PC-9 (cell line): ENCODE results near the gene RNASE8. TPM values are rescaled to one million over a fixed set of nuclear protein-coding genes. Genes with fewer than 3 reads are reported as not detected.

Experiments
- BruUV-seq: library from RNA; stranded (reverse); fragments of 400-500 nt; replicated peaks from 2 replicates; lab custom pipeline; 2021; lab: Mats Ljungman, UMichigan
- CTCF ChIA-PET: fragments of 300-600 bp; sonication (Branson Sonifier 250); formaldehyde crosslinking; loops from one replicate; lab custom pipeline; 2022; ENCODE audit warnings: antibody characterized with exemption; lab: Charles Lee
- POLR2A ChIA-PET: fragments of 300-600 bp; sonication (Branson Sonifier 250); formaldehyde crosslinking; loops from one replicate; lab custom pipeline; 2022; ENCODE audit warnings: antibody characterized with exemption; ENCODE audit not compliant: unreplicated experiment; lab: Charles Lee
- DNase-seq, 2 experiments: peaks; one replicate each; pipeline versions ENCODE4 v3.0.0 to v3.0.0-alpha.2; 2015 to 2022; ENCODE audit warnings: mixed read lengths in 1 of 2
- H2AFZ ChIP-seq: fragments of 200-600 bp; sonication (generic); 2 replicates; pipeline ENCODE4 v1.8.1; 2017; ENCODE audit warnings: antibody characterized with exemption
- H3F3A ChIP-seq: fragments of 200-600 bp; sonication (generic); 2 replicates; pipeline ENCODE4 v1.8.1; 2017; ENCODE audit warnings: antibody characterized with exemption, mild to moderate bottlenecking, low read depth; ENCODE audit not compliant: insufficient read depth
- H3K27ac ChIP-seq: fragments of 200-600 bp; sonication (generic); 2 replicates; pipeline ENCODE4 v1.6.1; 2016; ENCODE audit warnings: mixed run types
- H3K27me3 ChIP-seq: fragments of 200-600 bp; sonication (generic); 2 replicates; pipeline ENCODE4 v1.6.1; 2016; ENCODE audit warnings: low read depth, mixed run types; ENCODE audit not compliant: insufficient read depth
- H3K36me3 ChIP-seq: fragments of 200-600 bp; sonication (generic); 2 replicates; pipeline ENCODE4 v1.6.1; 2016; ENCODE audit warnings: low read depth, mixed run types
- H3K4me1 ChIP-seq: fragments of 200-600 bp; sonication (generic); replicated peaks from 2 replicates; pipeline ENCODE4 v1.6.1; 2016; ENCODE audit warnings: mixed run types; ENCODE audit not compliant: insufficient read depth
- H3K4me2 ChIP-seq: fragments of 200-600 bp; sonication (generic); 2 replicates; pipeline ENCODE4 v1.6.1; 2017; ENCODE audit warnings: mixed run types
- H3K4me3 ChIP-seq: fragments of 200-600 bp; sonication (generic); 2 replicates; pipeline ENCODE4 v1.6.1; 2016; ENCODE audit warnings: mixed run types
- H3K79me2 ChIP-seq: fragments of 200-600 bp; sonication (generic); 2 replicates; pipeline ENCODE4 v1.6.1; 2017; ENCODE audit warnings: low read depth, mixed run types
- H3K9me2 ChIP-seq: fragments of 200-600 bp; sonication (generic); 2 replicates; pipeline ENCODE4 v1.8.1; 2017; ENCODE audit warnings: mild to moderate bottlenecking; ENCODE audit not compliant: insufficient read depth
- H3K9me3 ChIP-seq: fragments of 200-600 bp; sonication (generic); 2 replicates; pipeline ENCODE4 v1.8.1; 2016; ENCODE audit warnings: low read depth; ENCODE audit not compliant: insufficient read depth
- H4K20me1 ChIP-seq: fragments of 200-600 bp; sonication (generic); 2 replicates; pipeline ENCODE4 v1.8.1; 2017; ENCODE audit not compliant: insufficient read depth
- CTCF ChIP-seq: fragments of 200-600 bp; sonication (generic); conservative IDR thresholded peaks from 2 replicates; pipeline ENCODE4 v1.6.1; 2017; ENCODE audit warnings: mixed run types, antibody characterized with exemption, mild to moderate bottlenecking, moderate library complexity
- EZH2 ChIP-seq: fragments of 200-600 bp; sonication (generic); IDR thresholded peaks from 2 replicates; pipeline ENCODE4 v1.8.0; 2017; ENCODE audit warnings: antibody characterized with exemption, low read depth
- intact Hi-C: fragments of 100-400 bp; cut with micrococcal nuclease; formaldehyde crosslinking; loops from one replicate; pipeline ENCODE4 v1.10.0; 2022; ENCODE audit not compliant: unreplicated experiment
- total RNA-seq: library from RNA; stranded (reverse); gene quantifications from 2 replicates; pipeline ENCODE4 v1.2.3, GENCODE V29; 2021

Gene RNASE8
- total RNA-seq, 1 experiment from 2014 or later, result not detected

- Histone ChIP-seq H3K27me3 (no peaks in the 10 kb centered on the region), H3K36me3 (no peaks in the 10 kb centered on the region), H3K27ac (no peak overlapping the region), H3K4me1 (0 out of 2 replicates have a peak, but pooled peaks cover 6% of the 10 kb centered on the region), H3K4me3 (peak overlapping the region; percentile 59; the same call in 1 of the 2 replicates), H4K20me1 (no peaks in the 10 kb centered on the region), H3K4me2 (peak overlapping the region; percentile 74), H3K9me3 (no peaks in the 10 kb centered on the region), H3K79me2 (no peaks in the 10 kb centered on the region), H3F3A (no peaks in the 10 kb centered on the region), H3K9me2 (no peaks in the 10 kb centered on the region), H2AFZ (peak overlapping the region; percentile 69; the same call in 1 of the 2 replicates)
- no TSS peak for BruUV-seq
- intact Hi-C loops, result no loop called here
- ChIA-PET POLR2A (interaction anchor here (0.6 kb wide), 1 partner anchor 79 kb away, joined by 5 read pairs; no protein-coding TSS in a partner anchor), CTCF (no interaction called here)
- DNase-seq, result no peak
- TF ChIP-seq EZH2 (no peak), CTCF (no peak)
These were observed 32.0 kb upstream of the RNASE8 start for GRCh38 chr14:21025371-21026273.

- H3K36me3 ChIP-seq, result no peaks in the 10 kb centered on the region
- no peaks in the 10 kb centered on the region for H3F3A ChIP-seq
- intact Hi-C loops, result no loop called here
- no peaks in the 10 kb centered on the region for H3K79me2 ChIP-seq
- no peak overlapping the region for H2AFZ ChIP-seq
- ChIA-PET POLR2A (interaction anchor here (0.6 kb wide), 1 partner anchor 79 kb away, joined by 5 read pairs; no protein-coding TSS in a partner anchor), CTCF (no interaction called here)
- H3K4me1 ChIP-seq, result 0 out of 2 replicates have a peak, but pooled peaks cover 6% of the 10 kb centered on the region
- no peak overlapping the region for H3K4me3 ChIP-seq
- no peak for DNase-seq
- no peaks in the 10 kb centered on the region for H3K9me3 ChIP-seq
- no TSS peak for BruUV-seq
- H3K4me2 ChIP-seq, result no peak overlapping the region
- TF ChIP-seq EZH2, result no peak
- no peak for TF ChIP-seq CTCF
- H3K9me2 ChIP-seq, result no peaks in the 10 kb centered on the region
- H3K27ac ChIP-seq, result no peak overlapping the region
- H3K27me3 ChIP-seq, result no peaks in the 10 kb centered on the region
- no peaks in the 10 kb centered on the region for H4K20me1 ChIP-seq
These were observed 31.2 kb upstream of the RNASE8 start for GRCh38 chr14:21026274-21026987.

GRCh38 chr14:21026988-21027315 is 30.7 kb upstream of the RNASE8 start:
- BruUV-seq, result no TSS peak
- H3K36me3 ChIP-seq, result no peaks in the 10 kb centered on the region
- no peaks in the 10 kb centered on the region for H3K79me2 ChIP-seq
- H3K9me3 ChIP-seq, result no peaks in the 10 kb centered on the region
- intact Hi-C loops, result no loop called here
- DNase-seq, result no peak
- no peak for TF ChIP-seq CTCF
- no peak for TF ChIP-seq EZH2
- no peak overlapping the region for H3K4me2 ChIP-seq
- ChIA-PET CTCF (no interaction called here), POLR2A (no interaction called here)
- no peaks in the 10 kb centered on the region for H3F3A ChIP-seq
- H3K4me1 ChIP-seq, result 0 out of 2 replicates have a peak, but pooled peaks cover 6% of the 10 kb centered on the region
- no peak overlapping the region for H3K4me3 ChIP-seq
- no peaks in the 10 kb centered on the region for H3K9me2 ChIP-seq
- H2AFZ ChIP-seq, result no peak overlapping the region
- no peaks in the 10 kb centered on the region for H3K27me3 ChIP-seq
- H4K20me1 ChIP-seq, result no peaks in the 10 kb centered on the region
- no peak overlapping the region for H3K27ac ChIP-seq
